ENCODE data around the gene SOX12. TPM values are rescaled to one million over a fixed set of nuclear protein-coding genes. Genes with fewer than 3 reads are reported as not detected.

The SOX12 gene
- 30.8 and 31.7 TPM in 2 replicates for total RNA-seq
- long read RNA-seq, result 0 reads

- no peak for TF ChIP-seq CTCF (IDR thresholded peaks at IDR 0.05)
- peak within 1 kb of the TSS; percentile 85 for H3K4me3 Mint-ChIP-seq (ENCODE audit: unreplicated experiment)
- no peaks in the 10 kb centered on the region for H3K9me3 Mint-ChIP-seq (ENCODE audit: unreplicated experiment)
- H3K4me1 Mint-ChIP-seq (ENCODE audit: unreplicated experiment), result peaks cover 33% of the 10 kb centered on the region
- DNase-seq (ENCODE audit: extremely low spot score, unreplicated experiment), result peak; percentile 99
- H3K27me3 Mint-ChIP-seq (ENCODE audit: unreplicated experiment), result no peaks in the 10 kb centered on the region
- H3K27ac Mint-ChIP-seq (ENCODE audit: unreplicated experiment), result peak within 1 kb of the TSS; percentile 94
- H3K36me3 Mint-ChIP-seq (ENCODE audit: unreplicated experiment), result peaks cover 5% of the 10 kb centered on the region
Measured at GRCh38 chr20:325045-325888, at the start of gene SOX12. TSS of gene SOX12 (plus strand) at chr20:325552. CDS start at chr20:325925, 373 bp downstream.

GRCh38 chr20:275791-276190 lies 49.6 kb upstream of the SOX12 start:
- H3K4me1 Mint-ChIP-seq (ENCODE audit: unreplicated experiment), result no peaks in the 10 kb centered on the region
- peak; percentile 49 for DNase-seq (ENCODE audit: extremely low spot score, unreplicated experiment)
- no peak overlapping the region for H3K4me3 Mint-ChIP-seq (ENCODE audit: unreplicated experiment)
- no peaks in the 10 kb centered on the region for H3K27me3 Mint-ChIP-seq (ENCODE audit: unreplicated experiment)
- H3K36me3 Mint-ChIP-seq (ENCODE audit: unreplicated experiment), result peaks cover 27% of the 10 kb centered on the region
- no peaks in the 10 kb centered on the region for H3K9me3 Mint-ChIP-seq (ENCODE audit: unreplicated experiment)
- no peak overlapping the region for H3K27ac Mint-ChIP-seq (ENCODE audit: unreplicated experiment)
- no peak for TF ChIP-seq CTCF (IDR thresholded peaks at IDR 0.05)

GRCh38 chr20:276620-277495 lies 48.5 kb upstream of the SOX12 start:
- TF ChIP-seq CTCF (IDR thresholded peaks at IDR 0.05), result no peak
- no peaks in the 10 kb centered on the region for H3K9me3 Mint-ChIP-seq (ENCODE audit: unreplicated experiment)
- no peaks in the 10 kb centered on the region for H3K4me1 Mint-ChIP-seq (ENCODE audit: unreplicated experiment)
- H3K36me3 Mint-ChIP-seq (ENCODE audit: unreplicated experiment), result peaks cover 28% of the 10 kb centered on the region
- H3K4me3 Mint-ChIP-seq (ENCODE audit: unreplicated experiment), result no peak overlapping the region
- H3K27me3 Mint-ChIP-seq (ENCODE audit: unreplicated experiment), result no peaks in the 10 kb centered on the region
- H3K27ac Mint-ChIP-seq (ENCODE audit: unreplicated experiment), result no peak overlapping the region
- DNase-seq (ENCODE audit: extremely low spot score, unreplicated experiment), result no peak

- no peak for TF ChIP-seq CTCF (IDR thresholded peaks at IDR 0.05)
- H3K36me3 Mint-ChIP-seq (ENCODE audit: unreplicated experiment), result peaks cover 28% of the 10 kb centered on the region
- no peaks in the 10 kb centered on the region for H3K27me3 Mint-ChIP-seq (ENCODE audit: unreplicated experiment)
- H3K4me1 Mint-ChIP-seq (ENCODE audit: unreplicated experiment), result no peaks in the 10 kb centered on the region
- no peak overlapping the region for H3K4me3 Mint-ChIP-seq (ENCODE audit: unreplicated experiment)
- no peak overlapping the region for H3K27ac Mint-ChIP-seq (ENCODE audit: unreplicated experiment)
- no peaks in the 10 kb centered on the region for H3K9me3 Mint-ChIP-seq (ENCODE audit: unreplicated experiment)
- no peak for DNase-seq (ENCODE audit: extremely low spot score, unreplicated experiment)
Measured at GRCh38 chr20:277496-277781, 47.9 kb upstream of the SOX12 start.

GRCh38 chr20:278181-278580 lies 47.2 kb upstream of the SOX12 start:
- Mint-ChIP-seq H3K9me3 (ENCODE audit: unreplicated experiment) (no peaks in the 10 kb centered on the region), H3K36me3 (ENCODE audit: unreplicated experiment) (peaks cover 28% of the 10 kb centered on the region), H3K27ac (ENCODE audit: unreplicated experiment) (no peak overlapping the region), H3K27me3 (ENCODE audit: unreplicated experiment) (no peaks in the 10 kb centered on the region), H3K4me3 (ENCODE audit: unreplicated experiment) (no peak overlapping the region), H3K4me1 (ENCODE audit: unreplicated experiment) (no peaks in the 10 kb centered on the region)
- TF ChIP-seq CTCF (IDR thresholded peaks at IDR 0.05), result no peak
- peak; percentile 36 for DNase-seq (ENCODE audit: extremely low spot score, unreplicated experiment)
